SK-N-MC (cell line): ENCODE data around the gene RRAGD.

ENCODE experiments used
- EZH2 ChIP-seq: fragments of 200-600 bp; sonication (generic); IDR thresholded peaks from one replicate; pipeline ENCODE4 v1.6.1; 2017; ENCODE audit warnings: antibody characterized with exemption
- POLR2AphosphoS5 ChIP-seq: IDR thresholded peaks from 2 replicates; pipeline ENCODE4 v1.6.1; 2012; ENCODE audit warnings: mild to moderate bottlenecking, low read depth, low read length, borderline replicate concordance

DNA sequence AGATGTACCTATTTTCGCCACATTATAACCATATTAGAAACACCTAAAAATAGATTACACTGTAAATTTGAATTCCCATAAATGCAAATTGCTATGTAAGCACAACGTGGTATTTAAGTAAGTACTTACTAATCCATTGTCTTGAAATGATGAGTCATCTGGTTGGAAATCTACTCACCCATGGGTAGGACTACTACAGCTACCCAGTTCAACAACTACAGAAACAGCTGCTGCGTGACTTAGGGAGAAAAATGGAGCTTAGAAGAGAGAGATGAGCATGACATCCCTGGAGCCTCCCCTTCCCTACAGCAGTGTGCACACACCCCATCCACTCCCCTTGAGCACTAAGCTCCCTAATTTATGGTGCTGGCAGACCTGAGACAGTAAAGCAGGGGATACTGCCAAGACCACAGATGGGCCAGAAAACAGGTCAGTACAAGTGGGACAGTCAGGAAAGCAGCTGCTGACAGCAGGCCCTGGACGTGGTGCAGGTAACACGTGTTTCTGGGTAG lies 26.9 kb downstream of the RRAGD start:
- TF ChIP-seq POLR2AphosphoS5 (no peak), EZH2 (no peak)
